Spleen (tissue), 11 donors: Measurements from ENCODE around the gene GSTM5. TPM values are rescaled to one million over a fixed set of nuclear protein-coding genes. Genes with fewer than 3 reads are reported as not detected.

ENCODE experiments used
- DNase-seq: peaks from one replicate; pipeline ENCODE4 v3.0.0-alpha.2; 2020
- H3K27ac ChIP-seq, 8 donors: fragments of 200-600 bp; sonication (generic) in 7 of 8; 1 replicate in 4 of 8; 2 replicates in 4 of 8; pipeline versions ENCODE4 v1.5.0 to v1.8.0; 2016 to 2021; ENCODE audit warnings: inconsistent platforms in 4 of 8, mild to moderate bottlenecking in 4 of 8, moderate library complexity in 1 of 8
- H3K27me3 ChIP-seq, 7 donors: fragments of 200-600 bp; sonication (generic) in 6 of 7; replicated peaks in 1 of 7; 1 replicate in 4 of 7; 2 replicates in 3 of 7; pipeline versions ENCODE4 v1.5.0 to v1.8.0; 2016 to 2021; ENCODE audit warnings: inconsistent platforms in 3 of 7, mild to moderate bottlenecking in 1 of 7
- H3K36me3 ChIP-seq, 6 donors: fragments of 200-600 bp; sonication (generic) in 5 of 6; 1 replicate in 4 of 6; 2 replicates in 2 of 6; pipeline versions ENCODE4 v1.5.0 to v1.8.0; 2016 to 2021; ENCODE audit warnings: inconsistent platforms in 2 of 6
- H3K4me1 ChIP-seq, 6 donors: fragments of 200-600 bp; sonication (generic) in 5 of 6; 1 replicate in 3 of 6; 2 replicates in 3 of 6; pipeline versions ENCODE4 v1.5.0 to v1.8.0; 2016 to 2021; ENCODE audit warnings: inconsistent platforms in 3 of 6
- H3K4me3 ChIP-seq, 8 donors: fragments of 200-600 bp; sonication (generic) in 7 of 8; 1 replicate in 4 of 8; 2 replicates in 4 of 8; pipeline versions ENCODE4 v1.5.0 to v1.8.0; 2016 to 2021; ENCODE audit warnings: inconsistent platforms in 4 of 8, mild to moderate bottlenecking in 4 of 8, moderate library complexity in 2 of 8
- H3K9me3 ChIP-seq, 8 donors: fragments of 200-600 bp; sonication (generic) in 7 of 8; 1 replicate in 4 of 8; 2 replicates in 4 of 8; pipeline versions ENCODE4 v1.5.0 to v1.8.0; 2016 to 2021; ENCODE audit warnings: inconsistent platforms in 4 of 8
- CTCF ChIP-seq, 11 experiments: fragments of 200-600 bp in 7 of 11; fragments of 450-650 bp in 4 of 11; sonication (generic) in 4 of 11; IDR thresholded peaks in 8 of 11; conservative IDR thresholded peaks in 3 of 11; 1 replicate in 7 of 11; 2 replicates in 4 of 11; pipeline versions ENCODE4 v1.4.0 to v1.8.0; 2016 to 2021; ENCODE audit warnings: antibody characterized with exemption in 11 of 11, inconsistent platforms in 4 of 11, mild to moderate bottlenecking in 1 of 11
- POLR2A ChIP-seq, 3 donors: fragments of 450-650 bp; IDR thresholded peaks; one replicate each; pipeline ENCODE4 v1.5.1; 2017; ENCODE audit warnings: antibody characterized with exemption in 3 of 3, mild to moderate bottlenecking in 1 of 3
- POLR2AphosphoS5 ChIP-seq, 3 donors: sonication (generic); formaldehyde crosslinking; IDR thresholded peaks; one replicate each; pipeline ENCODE4 v1.5.1; 2017; ENCODE audit warnings: antibody characterized with exemption in 3 of 3
- WGBS, 5 donors: extraction: QIAGEN DNeasy Blood & Tissue Kit in 3 of 5; methylation state at CpG; one replicate each; pipeline versions ENCODE4 v1.1.5 to v1.1.7; 2013 to 2018; 5-methylcytosine and 5-hydroxymethylcytosine counted together
- intact Hi-C: fragments of 100-400 bp; cut with DNase I; formaldehyde crosslinking; loops from one replicate; pipeline ENCODE4 v1.15.0; 2023; ENCODE audit warnings: low total_unique reads
- polyA plus RNA-seq, 3 donors: library from polyadenylated mRNA; stranded (reverse); fragments of 200-250 nt; gene quantifications; one replicate each; pipeline ENCODE4 v1.2.1, GENCODE V29; 2013
- total RNA-seq, 7 donors: library from RNA; depleted of rRNA in 3 of 7; stranded (reverse); fragments of >200 nt in 3 of 7; fragmentation: NEBNext Ultra II Directional in 4 of 7; extraction: Animal tissue kit (Norgen Biotek cat#: 25700) in 4 of 7; gene quantifications; one replicate each; pipeline versions ENCODE4 v1.1.0 to v1.2.1, GENCODE V29; 2016 to 2021
- donor health status: healthy with polysubstance abuse.
- donor health status: DM: no; HTN: no; CAD: no; lungs with moderate emphysema.
- donor health status: DM: no; HTN: no; CAD: no.
- donor health status: Bipolar disorder and iron deficiency.
- donor health status: healthy.
- donor health status: DM: no; HTN: no; CAD: no.
- donor health status: DM: yes; HTN: yes; CAD: no.

Gene GSTM5
- total and polyA plus RNA-seq, 10 donors, result 1.4 to 13.1 (median 3.5) TPM

- no peak for DNase-seq
- no peaks in the 10 kb centered on the region for H3K9me3 ChIP-seq
- intact Hi-C loops, result no loop called here
- H3K27me3 ChIP-seq, result no peaks in the 10 kb centered on the region
- no peaks in the 10 kb centered on the region for H3K36me3 ChIP-seq
- no peaks in the 10 kb centered on the region for H3K4me1 ChIP-seq
- 89 to 100% (median 93%) methylated on average over 1 of the region's 1 CpG for WGBS, 5 donors
- TF ChIP-seq POLR2A (IDR thresholded peaks at IDR 0.05) (no peak), CTCF (IDR thresholded peaks at IDR 0.05 in 8 of 11, conservative IDR thresholded peaks at IDR 0.05 in 3 of 11) (no peak), POLR2AphosphoS5 (IDR thresholded peaks at IDR 0.05) (no peak)
- H3K4me3 ChIP-seq, result no peak overlapping the region
- no peak overlapping the region for H3K27ac ChIP-seq
Observed at GRCh38 chr1:109721971-109722370, 9.9 kb downstream of the GSTM5 start.

- intact Hi-C loops, result no loop called here
- Histone ChIP-seq H3K27ac (no peak overlapping the region), H3K4me1 (no peaks in the 10 kb centered on the region), H3K36me3 (no peaks in the 10 kb centered on the region), H3K27me3 (no peaks in the 10 kb centered on the region), H3K9me3 (no peaks in the 10 kb centered on the region), H3K4me3 (no peak overlapping the region)
- no peak for DNase-seq
- WGBS, 5 donors, result 85 to 93% (median 87%) methylated on average over 7 of the region's 7 CpGs
- TF ChIP-seq CTCF (IDR thresholded peaks at IDR 0.05 in 8 of 11, conservative IDR thresholded peaks at IDR 0.05 in 3 of 11) (no peak), POLR2A (IDR thresholded peaks at IDR 0.05) (no peak), POLR2AphosphoS5 (IDR thresholded peaks at IDR 0.05) (no peak)
Observed at GRCh38 chr1:109722908-109723691, 11.0 kb downstream of the GSTM5 start.

- H3K27ac ChIP-seq, result no peak overlapping the region
- no peaks in the 10 kb centered on the region for H3K9me3 ChIP-seq
- DNase-seq, result no peak
- no peaks in the 10 kb centered on the region for H3K4me1 ChIP-seq
- no peak for TF ChIP-seq CTCF (IDR thresholded peaks at IDR 0.05 in 8 of 11, conservative IDR thresholded peaks at IDR 0.05 in 3 of 11)
- TF ChIP-seq POLR2A (IDR thresholded peaks at IDR 0.05), result no peak
- no peak for TF ChIP-seq POLR2AphosphoS5 (IDR thresholded peaks at IDR 0.05)
- no peak overlapping the region for H3K4me3 ChIP-seq
- no peaks in the 10 kb centered on the region for H3K27me3 ChIP-seq
- H3K36me3 ChIP-seq, result no peaks in the 10 kb centered on the region
- 73 to 95% (median 85%) methylated on average over 5 of the region's 5 CpGs for WGBS, 5 donors
- intact Hi-C loops, result no loop called here
Observed at GRCh38 chr1:109724933-109725332, 12.9 kb downstream of the GSTM5 start.

GRCh38 chr1:109725510-109725909 is 13.5 kb downstream of the GSTM5 start:
- 81 to 95% (median 90%) methylated on average over 4 of the region's 4 CpGs for WGBS, 5 donors

More at GRCh38 chr1:109725510-109725909, 13.5 kb downstream of the GSTM5 start:
- intact Hi-C loops, result no loop called here
- H3K27me3 ChIP-seq, result no peaks in the 10 kb centered on the region
- H3K36me3 ChIP-seq, result no peaks in the 10 kb centered on the region
- no peaks in the 10 kb centered on the region for H3K4me1 ChIP-seq
- no peak overlapping the region for H3K4me3 ChIP-seq
- H3K9me3 ChIP-seq, result no peaks in the 10 kb centered on the region
- H3K27ac ChIP-seq, result no peak overlapping the region
- TF ChIP-seq POLR2A (IDR thresholded peaks at IDR 0.05) (no peak), POLR2AphosphoS5 (IDR thresholded peaks at IDR 0.05) (no peak), CTCF (IDR thresholded peaks at IDR 0.05 in 8 of 11, conservative IDR thresholded peaks at IDR 0.05 in 3 of 11) (no peak)
- no peak for DNase-seq
